Inferior parietal cortex (tissue), 1 donor: ENCODE measurements around the gene ANKS3.

Experiments
- DNase-seq: peaks from one replicate; pipeline ENCODE4 v3.0.0-alpha.2; 2016; ENCODE audit errors: extremely low spot score

ANKS3 gene

DNA sequence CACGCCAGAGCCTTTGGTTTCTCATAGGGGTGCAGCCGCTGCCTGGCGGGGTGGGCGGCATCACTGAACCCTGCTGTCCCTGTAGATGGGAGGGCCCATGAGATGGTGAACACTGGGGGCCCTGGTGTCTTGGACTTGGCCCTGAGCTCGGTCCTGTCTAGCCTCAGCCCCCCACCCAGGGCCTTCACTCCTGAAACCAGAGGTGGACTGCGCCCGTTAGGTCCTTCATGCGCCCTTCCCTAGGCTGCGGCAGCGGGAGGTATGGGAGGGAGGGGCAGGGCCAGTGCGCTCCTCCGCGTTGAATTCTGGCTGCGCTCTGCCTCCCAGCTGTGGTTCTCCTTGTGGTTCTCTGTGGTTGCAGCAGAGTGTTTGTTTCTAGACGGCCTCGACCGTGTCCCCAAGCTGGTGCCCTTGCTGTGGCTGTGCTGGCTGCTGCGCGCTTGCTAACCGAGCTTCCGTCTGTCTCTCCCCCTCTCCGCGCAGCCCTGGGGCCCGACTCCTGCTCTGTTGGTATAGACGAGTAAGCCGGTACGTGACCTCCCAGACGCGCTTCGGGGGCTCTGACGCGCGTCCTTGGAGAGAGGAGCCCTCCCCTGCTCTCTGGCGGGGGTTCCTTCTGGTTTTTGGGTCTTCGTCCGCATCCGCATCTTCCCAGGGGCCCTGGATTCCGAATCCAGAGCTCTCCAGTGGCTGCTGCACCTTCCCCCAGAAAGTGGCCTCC, 48.1 kb downstream of the ANKS3 start:
- DNase-seq: no peak

GRCh38 chr16:4685292-4685691, 48.8 kb downstream of the ANKS3 start:
- no peak for DNase-seq

- no peak for DNase-seq
Measured at GRCh38 chr16:4684763-4685162, 49.3 kb downstream of the ANKS3 start.

- DNase-seq: no peak
Measured at GRCh38 chr16:4684058-4684715, 49.9 kb downstream of the ANKS3 start.

DNA sequence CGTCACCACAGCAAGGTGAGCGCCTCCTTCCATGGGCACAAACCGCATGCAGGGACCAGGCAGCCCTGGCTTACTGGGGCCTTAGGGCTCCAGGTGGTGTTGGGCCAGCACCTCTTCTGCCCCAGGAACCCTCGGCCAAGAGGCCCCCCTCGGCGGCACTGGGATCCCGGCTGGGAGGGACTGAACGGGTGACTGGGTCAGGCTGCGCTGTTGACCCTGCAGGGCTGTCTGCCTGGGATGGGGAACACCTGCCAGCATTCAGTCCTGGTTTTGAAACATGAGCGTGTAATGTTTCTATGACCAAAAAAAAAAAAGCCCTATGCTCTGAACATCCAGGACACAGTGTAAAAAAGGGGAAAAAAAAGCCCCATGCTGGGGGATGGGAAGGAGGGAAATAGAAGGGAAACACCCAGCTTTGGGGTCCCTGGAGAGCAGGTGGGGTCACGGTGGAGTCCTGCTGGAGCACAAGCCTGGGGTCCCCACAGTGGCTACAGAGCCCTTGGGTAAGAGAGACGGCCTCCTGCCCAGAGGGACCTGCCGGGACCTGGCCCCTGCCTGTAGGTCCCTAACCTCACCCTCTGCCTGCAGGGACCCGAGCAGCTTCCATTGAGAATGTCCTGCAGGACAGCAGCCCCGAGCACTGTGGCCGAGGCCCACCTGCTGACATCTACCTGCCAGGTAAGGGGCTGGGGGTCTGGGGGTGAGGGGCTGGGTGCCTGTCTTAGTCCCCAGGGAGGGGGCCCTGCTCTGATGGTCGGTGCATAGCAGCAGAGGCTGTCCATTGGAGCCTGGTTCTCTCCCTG, 50.6 kb downstream of the ANKS3 start:
- no peak for DNase-seq

DNA sequence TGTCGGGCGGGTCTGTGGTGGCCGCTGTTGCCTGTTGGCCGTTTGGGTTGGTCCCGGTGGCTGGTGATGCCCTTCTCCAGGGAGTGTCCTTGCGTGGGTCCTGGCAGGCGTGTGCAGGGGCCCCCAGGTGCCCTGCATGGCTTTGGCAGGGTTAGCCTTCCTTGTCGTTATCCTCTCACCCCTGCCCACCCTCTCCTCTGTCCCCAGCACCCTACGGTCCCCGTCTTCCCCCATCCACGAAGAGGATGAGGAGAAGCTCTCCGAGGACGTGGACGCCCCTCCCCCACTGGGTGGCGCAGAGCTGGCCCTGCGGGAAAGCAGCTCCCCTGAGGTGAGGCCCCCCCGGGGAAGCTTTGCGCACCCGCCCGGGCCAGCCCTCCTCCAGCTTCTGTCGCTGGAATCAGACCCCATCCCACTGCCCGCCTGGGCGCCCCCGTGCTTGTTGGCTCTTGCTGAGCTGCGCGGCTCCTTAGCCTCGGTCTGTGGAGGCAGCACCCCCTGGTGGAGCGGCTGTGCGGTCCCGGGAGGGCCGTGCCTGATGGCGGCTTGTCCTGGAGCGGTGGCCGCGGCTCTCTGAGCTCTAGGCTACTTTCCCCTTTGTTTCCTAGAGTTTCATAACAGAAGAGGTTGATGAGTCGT, 51.3 kb downstream of the ANKS3 start:
- peak; percentile 46 for DNase-seq

GRCh38 chr16:4682084-4682591, 51.9 kb downstream of the ANKS3 start:
- no peak for DNase-seq

GRCh38 chr16:4681471-4682083, 52.5 kb downstream of the ANKS3 start:
- DNase-seq: no peak

DNA sequence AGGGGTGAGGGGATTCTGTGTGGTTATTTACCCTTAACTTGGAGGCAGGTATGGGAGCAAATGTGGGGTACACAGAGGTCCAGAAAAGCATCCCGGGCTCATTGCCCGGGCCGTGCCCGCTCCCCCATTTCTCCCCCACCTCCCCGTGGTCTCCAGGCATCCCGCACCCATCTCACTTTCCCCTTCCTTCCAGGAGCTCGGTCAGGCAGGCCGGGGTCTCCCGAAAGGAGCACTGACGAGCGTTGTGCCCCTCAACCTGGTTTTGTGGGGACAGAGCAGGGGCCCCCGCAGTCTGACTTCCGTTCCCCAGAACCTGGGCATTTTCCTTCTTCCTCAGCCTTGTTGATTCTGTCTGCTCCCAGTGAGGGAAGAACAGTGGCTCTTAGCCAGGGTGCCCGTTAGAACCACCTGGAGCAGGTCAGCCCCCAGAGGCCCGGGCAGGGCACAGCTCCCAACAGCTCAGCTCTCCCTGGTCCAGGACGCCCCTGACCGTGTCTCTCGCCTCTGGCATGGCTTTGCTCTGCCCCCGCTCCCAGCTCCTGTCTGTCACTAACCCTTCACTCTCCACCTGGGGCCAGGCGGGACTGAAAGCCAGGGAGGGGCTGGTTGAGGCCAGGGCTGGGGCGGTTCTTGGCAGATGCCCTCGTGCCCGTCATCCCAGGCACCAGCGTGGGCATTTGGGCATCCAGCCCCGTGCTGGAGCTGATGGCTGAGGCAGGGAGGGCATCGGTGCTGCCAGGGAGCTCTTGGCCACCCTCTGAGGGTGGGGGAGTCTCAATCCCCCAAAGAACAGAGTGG, 53.2 kb downstream of the ANKS3 start:
- no peak for DNase-seq

GRCh38 chr16:4679850-4680636, 54.0 kb downstream of the ANKS3 start:
- DNase-seq: no peak

DNA sequence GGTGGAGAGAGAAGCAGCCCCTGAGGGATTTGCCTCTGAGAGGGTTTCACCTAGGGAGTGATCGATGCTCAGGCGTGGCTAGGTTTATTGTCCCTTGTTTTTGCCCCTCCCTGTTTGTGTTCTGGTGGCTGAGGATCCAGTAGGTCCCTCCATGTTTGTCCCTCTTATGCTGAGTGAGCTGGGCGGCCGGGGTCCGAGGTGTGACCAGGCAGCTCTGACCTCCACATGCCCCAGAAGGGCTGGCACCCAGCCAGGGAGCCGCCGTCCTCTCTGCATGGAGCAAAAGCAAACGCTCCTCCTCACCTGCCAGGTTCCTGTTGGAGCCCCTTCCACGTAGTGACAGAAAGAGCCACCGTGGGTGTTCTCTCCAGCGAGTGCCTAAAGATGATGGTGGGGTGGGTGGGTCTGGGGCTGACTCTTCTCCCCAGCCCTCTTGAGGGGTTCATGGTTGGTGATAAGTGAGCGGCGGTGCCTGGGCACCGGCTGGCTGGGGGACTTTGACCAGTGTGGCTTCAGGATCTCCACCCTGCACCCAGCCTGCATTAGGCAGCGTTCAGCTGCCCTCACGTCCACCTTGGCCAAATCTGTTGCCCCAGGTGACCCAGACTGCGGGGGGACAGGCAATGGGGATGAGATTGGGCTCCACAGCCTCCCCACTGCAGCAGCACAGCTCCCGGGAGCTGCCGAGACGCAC, 54.8 kb downstream of the ANKS3 start:
- no peak for DNase-seq

DNA sequence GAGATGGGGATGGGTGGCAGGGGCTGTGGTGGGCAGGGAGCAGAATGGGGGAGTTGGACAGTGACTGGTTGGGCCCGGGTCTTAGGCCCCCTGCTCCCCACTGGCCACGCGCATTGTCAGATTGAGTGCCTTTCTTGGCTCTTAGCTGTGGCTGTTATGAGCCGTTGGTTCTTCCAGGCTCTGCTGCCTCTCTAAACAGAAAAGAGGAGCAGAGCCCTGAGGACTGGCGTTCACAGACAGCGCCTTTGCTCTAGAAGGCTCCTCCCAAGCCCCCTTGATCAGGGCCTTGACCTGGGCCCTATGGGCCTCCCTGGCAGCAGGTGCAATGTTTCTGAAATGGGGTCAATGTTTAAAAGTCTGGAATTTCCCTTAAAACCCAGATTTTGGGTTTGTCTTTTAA, 55.5 kb downstream of the ANKS3 start:
- no peak for DNase-seq

- DNase-seq: no peak
Measured at GRCh38 chr16:4677994-4678393, 56.1 kb downstream of the ANKS3 start.

GRCh38 chr16:4677390-4677789, 56.7 kb downstream of the ANKS3 start:
- DNase-seq: no peak

DNA sequence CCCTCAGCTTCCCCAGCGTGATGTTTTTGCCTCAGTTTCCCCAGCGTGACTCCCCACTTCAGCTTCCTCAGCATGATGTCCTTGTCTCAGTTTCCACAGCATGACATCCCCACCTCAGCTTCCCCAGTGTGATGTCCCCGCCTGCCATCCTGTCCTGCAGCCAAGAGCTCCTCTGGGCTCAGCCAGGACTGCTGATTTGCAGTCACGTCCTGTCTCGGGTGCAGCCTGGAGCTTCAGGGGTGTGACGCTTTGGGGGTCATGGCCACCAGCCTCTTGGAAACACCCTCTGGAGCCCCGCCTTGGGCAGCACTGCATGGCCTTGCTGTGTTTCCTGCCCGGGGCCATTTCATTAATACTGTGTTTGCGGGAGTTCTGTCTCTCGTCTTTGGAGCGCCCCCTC, 57.2 kb downstream of the ANKS3 start:
- DNase-seq: no peak

DNA sequence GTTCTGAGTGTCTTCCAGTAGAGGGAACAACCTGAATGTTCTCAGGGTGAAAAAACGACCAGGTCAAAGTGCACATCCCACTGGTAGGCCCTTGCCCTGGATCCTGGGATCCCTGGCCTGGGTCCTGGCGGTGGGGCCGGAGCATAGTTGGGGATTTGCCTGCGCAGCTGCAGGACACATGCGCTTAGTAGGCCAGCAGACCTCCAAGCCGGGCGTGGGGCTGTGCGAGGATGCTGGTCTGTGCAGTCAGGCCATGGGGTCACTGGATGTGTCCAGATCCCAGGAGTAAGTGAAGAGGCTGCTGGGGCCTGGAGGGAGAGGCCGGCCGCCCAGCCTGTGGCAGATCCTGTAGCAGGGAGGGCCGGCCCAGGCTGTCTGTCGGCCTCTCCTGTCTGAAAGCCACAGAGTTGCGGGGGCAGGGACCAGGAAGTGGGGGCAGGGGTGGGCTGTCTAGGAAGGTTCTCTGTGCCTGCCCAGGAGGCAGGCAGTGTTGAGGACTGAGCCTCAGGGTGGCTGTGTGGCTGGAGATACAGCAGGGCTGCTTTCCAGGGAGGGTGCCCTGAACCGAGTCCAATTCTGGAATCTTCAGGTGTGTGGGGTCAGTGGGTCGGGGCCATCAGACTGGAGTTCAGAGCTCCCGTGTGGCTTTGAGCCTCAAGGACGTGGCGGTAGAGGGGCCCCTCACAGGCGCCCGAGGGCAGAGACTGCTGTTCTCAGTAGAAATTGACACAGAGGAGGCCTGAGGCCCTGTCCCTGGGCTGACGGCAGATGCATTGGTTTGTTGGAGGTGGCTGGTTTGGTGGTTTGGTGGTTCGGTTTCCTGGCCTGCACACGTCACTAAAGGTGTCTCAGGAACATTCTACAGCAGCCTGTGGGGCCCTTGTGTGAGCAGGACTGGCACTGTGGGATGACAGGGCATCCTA, 57.9 kb downstream of the ANKS3 start:
- no peak for DNase-seq

DNA sequence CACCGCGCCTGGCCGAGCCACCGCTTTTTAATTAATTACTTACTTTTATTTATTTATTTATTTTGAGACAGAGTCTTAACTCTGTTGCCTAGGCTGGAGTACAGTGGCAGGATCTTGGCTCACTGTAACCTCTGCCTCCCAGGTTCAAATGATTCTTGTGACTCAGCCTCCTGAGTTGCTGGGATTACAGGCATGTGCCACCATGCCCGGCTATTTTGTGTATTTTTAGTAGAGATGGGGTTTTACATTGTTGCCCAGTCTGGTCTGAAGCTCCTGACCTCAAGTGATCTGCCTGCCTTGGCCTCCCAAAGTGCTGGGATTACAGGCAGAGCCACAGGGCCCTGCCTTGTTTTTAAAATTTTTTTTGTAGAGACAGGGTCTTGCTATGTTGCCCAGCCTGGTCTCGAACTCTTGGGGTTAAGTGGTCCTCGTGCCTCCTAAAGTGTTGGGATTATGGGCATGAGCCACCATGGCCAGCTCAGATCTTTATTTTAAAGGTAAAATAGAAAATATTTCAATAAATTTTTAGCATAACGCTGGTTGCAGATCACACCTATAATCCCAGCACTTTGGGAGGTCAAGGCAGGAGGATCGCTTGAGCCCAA, 59.0 kb downstream of the ANKS3 start:
- DNase-seq: no peak
